ENCODE data around the gene RAB3B.

RAB3B gene

GRCh38 chr1:51955797-51956527 is 34.5 kb downstream of the RAB3B start:
- peak; percentile 99 for DNase-seq

DNA sequence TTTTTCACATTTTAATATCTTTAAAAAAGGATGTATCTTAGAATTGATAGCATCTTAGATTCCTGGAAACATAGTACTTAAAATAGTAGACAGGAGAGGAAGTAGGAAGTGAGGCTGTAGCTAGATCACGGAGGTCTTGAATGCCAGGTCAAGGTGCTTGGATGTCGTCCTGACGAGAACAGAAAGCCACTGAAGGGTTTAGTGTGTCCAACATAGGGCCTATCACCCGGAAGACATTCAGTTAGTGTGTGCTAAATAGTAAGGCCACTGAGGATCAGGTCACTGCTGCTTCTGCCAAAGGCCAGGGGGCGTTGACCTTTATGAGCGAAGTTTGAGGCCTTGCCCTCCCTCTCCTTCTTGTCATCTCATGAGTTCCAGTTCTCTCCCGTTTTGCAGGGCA is 35.7 kb downstream of the RAB3B start:
- no peak for DNase-seq

DNA sequence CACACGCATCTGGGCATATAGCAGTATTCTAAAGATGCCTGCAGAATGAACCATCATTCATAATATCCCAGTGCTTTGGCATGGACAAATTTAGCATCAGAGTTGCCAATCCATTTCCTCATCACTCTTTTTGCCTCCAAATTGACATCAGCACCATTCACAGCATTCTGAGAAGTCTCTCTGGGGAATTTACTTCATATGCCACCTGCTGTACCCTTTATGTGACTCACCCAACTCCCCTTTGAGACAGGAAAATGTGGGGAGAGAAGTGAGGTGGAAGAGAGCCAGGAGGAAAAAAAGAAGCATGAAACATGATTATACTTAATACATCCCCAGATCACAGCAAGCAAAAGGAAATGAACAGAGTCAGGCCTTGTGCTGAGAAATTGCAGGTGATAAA is 37.4 kb downstream of the RAB3B start:
- no peak for DNase-seq

GRCh38 chr1:51952638-51953037 is 37.9 kb downstream of the RAB3B start:
- DNase-seq = no peak

GRCh38 chr1:51950701-51951100 is 39.8 kb downstream of the RAB3B start:
- no peak for DNase-seq

GRCh38 chr1:51949014-51949702 is 41.3 kb downstream of the RAB3B start:
- DNase-seq = no peak

- DNase-seq = peak; percentile 94
Measured at GRCh38 chr1:51948491-51948915, 42.0 kb downstream of the RAB3B start.

DNA sequence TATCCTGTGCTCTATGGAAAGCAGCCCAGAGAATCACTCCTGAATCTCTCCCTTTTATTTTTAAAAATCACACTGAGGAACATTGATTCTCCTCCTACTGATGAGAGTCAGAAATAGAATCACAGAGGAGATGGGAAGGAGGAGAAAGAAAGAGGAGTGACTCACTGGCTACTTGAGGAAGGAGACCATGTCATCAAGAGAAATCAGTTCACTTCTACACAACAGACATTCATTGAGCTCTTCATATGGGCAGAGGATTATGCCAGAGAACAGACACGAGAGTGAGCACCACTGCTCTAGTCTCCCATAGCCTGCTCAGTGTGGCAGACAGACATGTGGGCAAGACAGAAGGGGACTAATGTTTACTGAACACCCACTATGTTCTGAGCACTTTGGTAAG is 44.2 kb downstream of the RAB3B start:
- no peak for DNase-seq

- DNase-seq = peak; percentile 46
Measured at GRCh38 chr1:51945591-51945990, 44.9 kb downstream of the RAB3B start.

- DNase-seq = no peak
Measured at GRCh38 chr1:51942281-51942680, 48.2 kb downstream of the RAB3B start.

DNA sequence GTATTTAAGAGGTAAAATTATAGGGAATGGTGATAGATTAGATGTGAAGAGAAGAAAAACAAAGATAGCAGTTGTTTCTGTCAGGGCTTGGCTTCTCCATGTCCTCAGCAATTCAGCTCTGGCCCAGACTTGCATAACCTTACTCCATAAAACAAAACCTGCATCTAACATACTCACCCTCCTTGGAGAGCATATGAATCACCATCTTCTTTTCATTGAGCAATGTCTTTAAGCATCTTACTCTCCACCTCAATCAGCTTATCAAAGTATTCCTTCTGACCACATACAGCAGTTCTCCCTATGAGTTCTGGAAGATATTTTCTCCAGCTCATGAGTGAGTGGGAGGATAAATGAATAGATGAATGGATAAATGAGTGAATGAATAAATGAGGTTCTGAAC is 49.0 kb downstream of the RAB3B start:
- DNase-seq = no peak

- no peak for DNase-seq
Measured at GRCh38 chr1:51937112-51937511, 53.4 kb downstream of the RAB3B start.

- no peak for DNase-seq
Measured at GRCh38 chr1:51936531-51936930, 54.0 kb downstream of the RAB3B start.

DNA sequence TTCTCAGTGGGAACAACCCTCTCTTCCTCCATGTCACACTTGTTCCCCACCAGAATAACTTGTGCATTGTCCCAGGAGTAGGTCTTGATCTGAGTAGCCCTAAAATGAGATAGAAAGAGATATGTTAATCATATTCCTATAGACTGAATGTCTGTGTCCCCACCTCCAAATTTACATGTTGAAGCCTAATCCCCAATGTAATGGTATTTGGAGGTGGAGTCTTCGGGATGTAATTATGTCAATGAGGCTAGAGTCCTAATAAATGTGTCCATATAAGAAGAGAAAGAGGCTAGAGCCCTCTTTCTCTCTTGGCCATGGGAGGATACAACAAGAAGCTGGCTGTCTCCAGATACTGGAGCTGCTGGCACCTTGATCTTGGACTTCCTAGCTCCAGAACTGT is 57.2 kb downstream of the RAB3B start:
- no peak for DNase-seq

DNA sequence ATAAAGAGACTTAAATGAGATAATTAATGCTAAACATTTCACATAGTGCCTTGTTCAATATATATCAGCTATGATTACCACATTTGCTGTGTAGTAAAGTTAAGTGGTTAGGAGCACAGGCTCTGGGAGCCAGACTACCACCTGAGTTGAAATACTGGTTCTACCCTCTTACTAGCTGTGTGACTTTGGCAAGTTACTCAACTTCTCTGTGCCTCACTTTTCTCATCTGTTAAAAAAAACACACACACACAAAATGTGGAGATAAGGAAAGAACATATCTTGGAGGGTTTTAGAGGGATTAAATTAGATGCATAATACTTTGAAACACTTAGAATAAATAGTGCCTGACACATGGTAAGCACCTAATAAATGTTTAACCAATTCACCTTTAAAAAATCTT is 60.2 kb downstream of the RAB3B start:
- DNase-seq = no peak

DNA sequence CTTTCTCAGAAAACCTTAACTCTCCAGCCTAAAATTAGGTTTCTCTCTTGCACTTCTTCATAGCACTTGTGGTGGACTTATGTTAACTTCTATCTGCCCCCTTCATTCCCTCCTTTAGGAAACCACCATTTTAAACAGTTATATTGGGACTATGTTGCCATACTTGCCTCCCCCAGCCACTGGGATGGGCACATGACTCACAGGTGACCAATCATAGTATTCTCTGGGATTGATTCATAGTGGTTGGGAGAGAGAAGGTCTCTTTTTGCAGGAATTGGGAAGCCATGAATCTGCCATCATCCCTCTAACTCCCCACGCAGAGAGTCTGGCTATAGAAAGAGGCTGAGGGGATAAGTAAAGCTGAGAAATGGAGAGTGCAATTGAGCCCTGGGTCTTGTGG is 61.6 kb downstream of the RAB3B start:
- DNase-seq = no peak

GRCh38 chr1:51927029-51927428 is 63.5 kb downstream of the RAB3B start:
- no peak for DNase-seq

GRCh38 chr1:51926171-51926812 is 64.2 kb downstream of the RAB3B start:
- DNase-seq = no peak

- no peak for DNase-seq
Measured at GRCh38 chr1:51924455-51924854, 66.0 kb downstream of the RAB3B start.

- no peak for DNase-seq
Measured at GRCh38 chr1:51922040-51922439, 68.5 kb downstream of the RAB3B start.

DNA sequence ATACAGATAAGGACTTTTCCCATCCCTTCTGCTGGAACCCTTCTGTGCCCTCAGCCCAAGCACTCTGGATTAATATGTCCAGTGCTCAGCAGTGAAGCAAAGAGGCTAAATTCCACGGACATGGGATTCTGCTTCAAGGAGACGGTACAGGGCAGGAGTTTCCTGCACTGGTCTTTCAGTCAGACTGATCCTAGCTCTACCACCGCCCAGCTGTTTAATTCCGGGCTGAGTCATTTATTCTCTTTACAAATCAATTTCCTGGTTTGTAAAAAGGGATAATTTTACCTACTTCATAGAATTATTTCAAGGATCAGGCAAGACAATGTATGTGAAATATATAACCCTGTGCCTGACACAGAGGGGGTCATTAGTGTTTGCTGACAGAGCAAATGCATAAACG is 70.4 kb downstream of the RAB3B start:
- no peak for DNase-seq

DNA sequence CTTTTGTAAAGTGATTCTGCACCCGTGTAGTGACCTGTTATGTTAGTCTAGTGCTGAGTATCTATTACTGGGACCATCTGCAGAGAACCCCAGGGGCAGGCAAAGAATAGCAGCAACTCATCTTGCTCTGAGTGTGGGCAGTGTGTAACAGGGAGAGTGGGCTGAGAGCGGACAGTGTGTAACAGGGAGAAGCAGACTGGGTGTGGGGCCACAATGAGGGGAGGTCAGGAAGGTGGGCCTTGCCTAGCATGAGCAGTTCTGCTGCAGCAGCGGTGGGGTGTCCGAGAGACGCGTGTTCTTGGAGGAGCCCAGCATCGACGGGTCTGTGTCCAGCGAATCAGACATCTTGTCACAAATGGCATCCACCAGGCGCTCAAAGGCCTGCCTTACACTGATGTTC is 70.8 kb downstream of the RAB3B start:
- no peak for DNase-seq

DNA sequence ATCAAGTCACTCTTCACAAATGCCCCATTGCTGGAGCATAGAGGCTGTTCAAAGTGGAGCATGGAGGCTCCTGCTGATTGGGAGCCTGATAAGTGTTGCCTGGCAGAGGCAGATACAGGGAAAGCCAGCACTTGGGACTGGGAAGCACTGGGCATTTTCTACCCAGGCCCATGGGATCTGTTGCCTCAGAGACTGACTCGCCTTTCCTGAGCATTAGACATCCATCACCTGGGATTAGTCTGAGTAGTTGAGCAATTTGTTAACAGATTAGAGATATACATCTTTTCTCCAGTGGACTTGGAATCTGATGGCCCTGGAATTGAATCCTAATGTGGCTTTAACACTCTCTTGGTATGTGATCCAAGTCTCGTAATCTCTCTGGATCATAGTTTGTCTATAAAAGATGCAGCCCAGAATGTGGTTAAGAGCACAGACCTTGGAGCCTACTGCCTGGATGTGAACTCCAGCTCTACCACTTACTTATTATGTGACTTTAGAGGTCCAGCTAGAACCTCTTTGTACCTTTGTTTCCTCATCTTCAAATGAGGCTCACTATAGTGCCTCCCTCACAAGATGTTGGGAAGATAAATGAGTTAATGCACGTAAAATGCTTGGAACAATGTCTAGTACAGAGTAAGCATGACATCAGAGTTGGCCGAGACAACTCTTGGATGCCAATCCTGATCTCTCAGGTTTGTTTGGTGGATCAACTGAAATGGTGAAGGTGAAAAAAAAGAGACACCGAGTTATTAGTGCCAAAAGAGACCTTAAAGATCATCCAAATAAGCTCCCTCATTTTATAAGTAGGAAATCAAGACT is 73.7 kb downstream of the RAB3B start:
- DNase-seq = no peak

All from NCI-H2029 (cell line).